ENCODE results near the gene ABCC5.

ABCC5 gene

GRCh38 chr3:183968666-183969245, 48.9 kb downstream of the ABCC5 start:
- DNase-seq: no peak

GRCh38 chr3:183967693-183968092, 50.0 kb downstream of the ABCC5 start:
- DNase-seq: no peak

GRCh38 chr3:183966361-183966791, 51.3 kb downstream of the ABCC5 start:
- no peak for DNase-seq

GRCh38 chr3:183962807-183963206, 54.9 kb downstream of the ABCC5 start:
- DNase-seq: no peak

GRCh38 chr3:183959214-183959613, 58.5 kb downstream of the ABCC5 start:
- no peak for DNase-seq

- DNase-seq: no peak
Measured at GRCh38 chr3:183958775-183959174, 58.9 kb downstream of the ABCC5 start.

- DNase-seq: no peak
Measured at GRCh38 chr3:183958226-183958625, 59.5 kb downstream of the ABCC5 start.

- DNase-seq: no peak
Measured at GRCh38 chr3:183954875-183955274, 62.8 kb downstream of the ABCC5 start.

GRCh38 chr3:183953471-183954070, 64.1 kb downstream of the ABCC5 start:
- DNase-seq: no peak

GRCh38 chr3:183951459-183951858, 66.2 kb downstream of the ABCC5 start:
- DNase-seq: no peak

- no peak for DNase-seq
Measured at GRCh38 chr3:183949690-183950089, 68.0 kb downstream of the ABCC5 start.

- no peak for DNase-seq
Measured at GRCh38 chr3:183946037-183946436, 71.6 kb downstream of the ABCC5 start.

GRCh38 chr3:183944775-183945174, 72.9 kb downstream of the ABCC5 start:
- no peak for DNase-seq

GRCh38 chr3:183943739-183944138, 73.9 kb downstream of the ABCC5 start:
- no peak for DNase-seq

GRCh38 chr3:183941216-183941615, 76.5 kb downstream of the ABCC5 start:
- DNase-seq: no peak

GRCh38 chr3:183937601-183938286, 79.9 kb downstream of the ABCC5 start:
- no peak for DNase-seq

- no peak for DNase-seq
Measured at GRCh38 chr3:183933160-183933559, 84.5 kb downstream of the ABCC5 start.

GRCh38 chr3:183931881-183932280, 85.8 kb downstream of the ABCC5 start:
- DNase-seq: no peak

GRCh38 chr3:183930086-183930485, 87.6 kb downstream of the ABCC5 start:
- DNase-seq: no peak

GRCh38 chr3:183927059-183927458, 90.6 kb downstream of the ABCC5 start:
- DNase-seq: no peak

- no peak for DNase-seq
Measured at GRCh38 chr3:183924956-183925355, 92.7 kb downstream of the ABCC5 start.

- no peak for DNase-seq
Measured at GRCh38 chr3:183924543-183924942, 93.1 kb downstream of the ABCC5 start.

- no peak for DNase-seq
Measured at GRCh38 chr3:183922421-183922820, 95.3 kb downstream of the ABCC5 start.

GRCh38 chr3:183921096-183921495, 96.6 kb downstream of the ABCC5 start:
- DNase-seq: no peak

GRCh38 chr3:183920416-183920815, 97.3 kb downstream of the ABCC5 start:
- DNase-seq: no peak
